CD14-positive monocyte (primary cell): ENCODE measurements around the gene BMPER. TPM values are rescaled to one million over a fixed set of nuclear protein-coding genes. Genes with fewer than 3 reads are reported as not detected.

Experiments used
- DNase-seq, 3 donors: peaks; one replicate each; pipeline ENCODE4 v3.0.0-alpha.2; 2011 to 2022
- H2AFZ ChIP-seq: 2 replicates; pipeline ENCODE4 v1.6.0; 2012; ENCODE audit warnings: mild to moderate bottlenecking, low read depth, low read length, inconsistent platforms; ENCODE audit not compliant: insufficient read depth, poor library complexity, severe bottlenecking
- H3K27ac ChIP-seq, 2 donors: 1 replicate in 1 of 2; 2 replicates in 1 of 2; pipeline ENCODE4 v1.5.1; 2012 to 2013; ENCODE audit warnings: low read length in 2 of 2, control low read depth in 1 of 2, inconsistent platforms in 1 of 2, low read depth in 1 of 2, mild to moderate bottlenecking in 1 of 2
- H3K27me3 ChIP-seq, 2 donors: one replicate each; pipeline versions ENCODE4 v1.6.0 to v1.6.1; 2011 to 2013; ENCODE audit warnings: low read length in 2 of 2; ENCODE audit not compliant: control insufficient read depth in 2 of 2, insufficient read depth in 2 of 2
- H3K36me3 ChIP-seq, 2 donors: replicated peaks in 1 of 2; 1 replicate in 1 of 2; 2 replicates in 1 of 2; pipeline versions ENCODE4 v1.5.1 to v1.6.1; 2012 to 2013; ENCODE audit warnings: low read length in 2 of 2, control low read depth in 1 of 2, inconsistent platforms in 1 of 2, mild to moderate bottlenecking in 1 of 2; ENCODE audit not compliant: insufficient read depth in 2 of 2, control insufficient read depth in 1 of 2
- H3K4me1 ChIP-seq, 2 donors: 1 replicate in 1 of 2; 2 replicates in 1 of 2; pipeline versions ENCODE4 v1.5.1 to v1.6.1; 2012 to 2013; ENCODE audit warnings: low read length in 2 of 2, control low read depth in 1 of 2, inconsistent platforms in 1 of 2, mild to moderate bottlenecking in 1 of 2, moderate library complexity in 1 of 2; ENCODE audit not compliant: insufficient read depth in 2 of 2, control insufficient read depth in 1 of 2
- H3K4me2 ChIP-seq: replicated peaks from 2 replicates; pipeline ENCODE3; 2012; ENCODE audit warnings: low read length, moderate library complexity, mild to moderate bottlenecking; ENCODE audit not compliant: poor library complexity, severe bottlenecking; ENCODE audit errors: extremely low read depth
- H3K4me3 ChIP-seq, 3 experiments: fragments of 200-600 bp in 1 of 3; sonication (generic) in 1 of 3; replicated peaks in 1 of 3; 1 replicate in 2 of 3; 2 replicates in 1 of 3; pipeline ENCODE4 v1.5.1; 2011 to 2013; ENCODE audit warnings: low read length in 3 of 3, mild to moderate bottlenecking in 3 of 3, control low read depth in 2 of 3, low read depth in 2 of 3, inconsistent platforms in 1 of 3, moderate library complexity in 1 of 3
- H3K79me2 ChIP-seq: 2 replicates; pipeline ENCODE4 v1.6.0; 2012; ENCODE audit warnings: mild to moderate bottlenecking, control low read depth, inconsistent platforms, low read length, moderate library complexity; ENCODE audit not compliant: insufficient read depth
- H3K9ac ChIP-seq: 2 replicates; pipeline ENCODE4 v1.6.0; 2017; ENCODE audit warnings: low read length, mild to moderate bottlenecking; ENCODE audit not compliant: insufficient read depth, poor library complexity, severe bottlenecking
- H3K9me3 ChIP-seq, 2 donors: replicated peaks in 1 of 2; 1 replicate in 1 of 2; 2 replicates in 1 of 2; pipeline versions ENCODE4 v1.5.1 to v1.6.1; 2012 to 2013; ENCODE audit warnings: low read length in 2 of 2, control low read depth in 1 of 2; ENCODE audit not compliant: control insufficient read depth in 1 of 2, insufficient read depth in 1 of 2
- H4K20me1 ChIP-seq: 2 replicates; pipeline ENCODE4 v1.6.0; 2012; ENCODE audit warnings: mild to moderate bottlenecking, low read length, control low read depth, moderate library complexity; ENCODE audit not compliant: insufficient read depth
- H3K27ac Mint-ChIP-seq, 7 donors: one replicate each; pipeline ENCODE4 v1.8.0; 2020; ENCODE audit warnings: mild to moderate bottlenecking in 7 of 7, mixed read lengths in 7 of 7, moderate library complexity in 6 of 7, inconsistent platforms in 2 of 7
- H3K27me3 Mint-ChIP-seq, 3 donors: one replicate each; pipeline ENCODE4 v1.8.0; 2021 to 2022; ENCODE audit warnings: low read depth in 3 of 3, mild to moderate bottlenecking in 3 of 3, mixed read lengths in 3 of 3, moderate library complexity in 3 of 3, inconsistent platforms in 1 of 3
- H3K36me3 Mint-ChIP-seq, 2 donors: one replicate each; pipeline ENCODE4 v1.8.0; 2020; ENCODE audit warnings: mixed read lengths in 2 of 2, inconsistent platforms in 1 of 2, mild to moderate bottlenecking in 1 of 2
- H3K4me1 Mint-ChIP-seq: one replicate; pipeline ENCODE4 v1.8.0; 2020; ENCODE audit warnings: mild to moderate bottlenecking, mixed read lengths
- H3K4me3 Mint-ChIP-seq, 2 donors: one replicate each; pipeline ENCODE4 v1.8.0; 2020; ENCODE audit warnings: mild to moderate bottlenecking in 2 of 2, mixed read lengths in 2 of 2, moderate library complexity in 1 of 2
- H3K9me3 Mint-ChIP-seq, 7 donors: one replicate each; pipeline ENCODE4 v1.8.0; 2020 to 2022; ENCODE audit warnings: mixed read lengths in 7 of 7, mild to moderate bottlenecking in 6 of 7, moderate library complexity in 6 of 7, inconsistent platforms in 2 of 7
- WGBS: methylation state at CpG from one replicate; pipeline ENCODE4 v1.1.5; 2013; ENCODE audit warnings: missing lambda C conversion rate; ENCODE audit not compliant: insufficient coverage; 5-methylcytosine and 5-hydroxymethylcytosine counted together
- intact Hi-C, 2 donors: fragments of 100-400 bp; cut with micrococcal nuclease; formaldehyde crosslinking; loops; one replicate each; pipeline versions ENCODE4 v1.15.0 to v1.15.1; 2023
- polyA plus RNA-seq, 3 donors: library from polyadenylated mRNA; depleted of rRNA in 1 of 3; unstranded in 2 of 3; stranded (reverse) in 1 of 3; fragments of 300-500 nt in 2 of 3; fragments of >200 nt in 1 of 3; fragmentation: Illumina TruSeq in 2 of 3; gene quantifications; 1 replicate in 2 of 3; 2 replicates in 1 of 3; pipeline ENCODE4 v1.2.3, GENCODE V29; 2012 to 2021
- TF ChIP-seq, protein P1 (sequence below): fragments of 200-600 bp; IDR thresholded peaks from one replicate; pipeline ENCODE4 v1.8.0; 2022; ENCODE audit warnings: antibody characterized with exemption, mild to moderate bottlenecking

BMPER gene
- polyA plus RNA-seq, 3 donors, result not detected

DNA sequence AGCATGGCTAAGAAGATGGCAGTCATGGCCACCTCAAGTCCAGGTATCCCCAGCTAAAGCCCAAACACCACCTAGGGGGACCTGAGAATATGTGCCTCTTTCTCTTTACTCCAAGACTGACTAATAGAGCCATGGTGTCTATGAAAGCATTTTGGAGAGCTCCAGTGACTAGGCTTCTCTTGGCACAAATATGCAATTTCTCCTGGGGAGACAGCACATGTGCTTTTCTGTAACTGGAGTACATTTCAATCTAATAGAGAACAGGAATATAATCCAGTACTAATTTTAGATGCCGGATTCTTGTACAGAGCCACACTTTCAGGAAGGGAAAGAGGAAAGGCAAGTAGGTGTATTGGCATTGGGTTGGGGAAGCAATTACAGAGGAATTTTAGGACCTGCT, 260.1 kb downstream of the BMPER start:
- H3K36me3 Mint-ChIP-seq, result no peaks in the 10 kb centered on the region
- no peak for DNase-seq
- Histone ChIP-seq H3K4me1 (no peaks in the 10 kb centered on the region), H3K4me2 (no peak overlapping the region), H3K79me2 (no peaks in the 10 kb centered on the region), H3K9me3 (peaks cover 0 to 4% of the 10 kb centered on the region in 2 donors), H4K20me1 (no peaks in the 10 kb centered on the region), H3K9ac (no peak overlapping the region), H3K4me3 (no peak overlapping the region), H3K27me3 (no peaks in the 10 kb centered on the region), H2AFZ (no peak overlapping the region), H3K36me3 (no peaks in the 10 kb centered on the region), H3K27ac (no peak overlapping the region)
- intact Hi-C loops, result no loop called here
- TF ChIP-seq, protein P1, sequence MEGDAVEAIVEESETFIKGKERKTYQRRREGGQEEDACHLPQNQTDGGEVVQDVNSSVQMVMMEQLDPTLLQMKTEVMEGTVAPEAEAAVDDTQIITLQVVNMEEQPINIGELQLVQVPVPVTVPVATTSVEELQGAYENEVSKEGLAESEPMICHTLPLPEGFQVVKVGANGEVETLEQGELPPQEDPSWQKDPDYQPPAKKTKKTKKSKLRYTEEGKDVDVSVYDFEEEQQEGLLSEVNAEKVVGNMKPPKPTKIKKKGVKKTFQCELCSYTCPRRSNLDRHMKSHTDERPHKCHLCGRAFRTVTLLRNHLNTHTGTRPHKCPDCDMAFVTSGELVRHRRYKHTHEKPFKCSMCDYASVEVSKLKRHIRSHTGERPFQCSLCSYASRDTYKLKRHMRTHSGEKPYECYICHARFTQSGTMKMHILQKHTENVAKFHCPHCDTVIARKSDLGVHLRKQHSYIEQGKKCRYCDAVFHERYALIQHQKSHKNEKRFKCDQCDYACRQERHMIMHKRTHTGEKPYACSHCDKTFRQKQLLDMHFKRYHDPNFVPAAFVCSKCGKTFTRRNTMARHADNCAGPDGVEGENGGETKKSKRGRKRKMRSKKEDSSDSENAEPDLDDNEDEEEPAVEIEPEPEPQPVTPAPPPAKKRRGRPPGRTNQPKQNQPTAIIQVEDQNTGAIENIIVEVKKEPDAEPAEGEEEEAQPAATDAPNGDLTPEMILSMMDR, result no peak
- peaks cover 0 to 4% (median 2%) of the 10 kb centered on the region in 7 donors for H3K9me3 Mint-ChIP-seq
- H3K4me3 Mint-ChIP-seq, result no peak overlapping the region
- H3K27me3 Mint-ChIP-seq, result peaks cover 0 to 1% (median 0%) of the 10 kb centered on the region in 3 donors
- H3K4me1 Mint-ChIP-seq, result no peaks in the 10 kb centered on the region
- WGBS, result no CpG with 5 or more reads among the region's 1 CpG
- H3K27ac Mint-ChIP-seq, result no peak overlapping the region

DNA sequence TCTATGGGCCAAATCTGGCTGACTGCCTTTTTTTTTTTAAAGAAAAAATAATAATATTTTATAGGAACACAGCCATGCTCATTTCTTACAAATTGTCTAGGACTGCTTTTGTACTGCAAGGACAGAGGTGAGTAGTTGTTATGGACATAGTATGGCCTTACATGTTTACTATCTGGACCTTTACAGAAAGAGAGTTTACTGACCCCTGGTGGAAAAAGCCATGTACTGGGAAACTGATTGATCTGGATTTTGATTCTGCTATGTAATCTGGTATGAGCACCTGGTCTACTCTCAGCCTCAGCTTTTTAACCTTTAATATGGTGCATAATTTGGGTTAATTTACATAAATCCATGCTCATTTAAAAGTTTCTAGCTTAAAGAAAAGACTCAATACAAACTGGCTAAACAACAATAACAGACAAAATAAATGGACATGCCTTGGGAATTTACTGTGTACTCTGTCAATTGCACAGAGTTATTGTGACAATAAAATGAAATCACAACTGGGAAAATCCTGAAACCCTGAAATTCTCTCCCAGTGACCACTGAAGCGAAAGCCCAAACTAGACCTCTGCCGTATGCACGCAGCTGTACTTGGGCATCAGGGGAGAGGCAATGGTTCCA, 260.7 kb downstream of the BMPER start:
- Mint-ChIP-seq H3K4me1 (no peaks in the 10 kb centered on the region), H3K9me3 (peaks cover 0 to 4% (median 1%) of the 10 kb centered on the region in 7 donors), H3K36me3 (no peaks in the 10 kb centered on the region), H3K4me3 (no peak overlapping the region), H3K27me3 (peaks cover 0 to 1% (median 0%) of the 10 kb centered on the region in 3 donors), H3K27ac (no peak overlapping the region)
- Histone ChIP-seq H3K27ac (no peak overlapping the region), H3K4me3 (no peak overlapping the region), H3K4me2 (no peak overlapping the region), H3K36me3 (no peaks in the 10 kb centered on the region), H3K27me3 (no peaks in the 10 kb centered on the region), H3K9ac (no peak overlapping the region), H3K9me3 (no peaks in the 10 kb centered on the region), H3K79me2 (no peaks in the 10 kb centered on the region), H2AFZ (no peak overlapping the region), H4K20me1 (no peaks in the 10 kb centered on the region), H3K4me1 (no peaks in the 10 kb centered on the region)
- TF ChIP-seq, protein P1, result no peak
- no peak for DNase-seq
- no CpG with 5 or more reads among the region's 3 CpGs for WGBS
- intact Hi-C loops, result no loop called here
